ENCODE measurements around the gene DOK7.

DOK7 gene

GRCh38 chr4:3475713-3476260 lies 12.7 kb downstream of the DOK7 start:
- Histone ChIP-seq H3K14ac (ENCODE audit: low read length) (no peak overlapping the region), H3K27ac (ENCODE audit: low read depth, low read length) (no peak overlapping the region), H3K23ac (ENCODE audit: low read length) (no peak overlapping the region), H4K8ac (ENCODE audit: low read depth, low read length) (no peak overlapping the region), H3K79me2 (ENCODE audit: control insufficient read depth, insufficient read depth, low read length, poor library complexity) (no peaks in the 10 kb centered on the region), H4K12ac (ENCODE audit: low read depth, low read length) (no peak overlapping the region), H3K9ac (ENCODE audit: low read length) (no peak overlapping the region), H3K18ac (ENCODE audit: low read length) (no peak overlapping the region), H2AK5ac (ENCODE audit: low read length) (no peak overlapping the region), H3K36me3 (ENCODE audit: control insufficient read depth in 1 of 2, insufficient read depth in 2 of 2, low read length in 2 of 2) (no peaks in the 10 kb centered on the region), H3K4me2 (ENCODE audit: low read length) (no peak overlapping the region), H3K9me3 (ENCODE audit: insufficient read depth, low read depth, low read length) (no peaks in the 10 kb centered on the region), H3K4me1 (ENCODE audit: control insufficient read depth in 1 of 2, insufficient read depth in 2 of 2, low read length in 2 of 2) (no peaks in the 10 kb centered on the region), H3K4me3 (ENCODE audit: low read depth, low read length) (no peak overlapping the region), H3K4ac (ENCODE audit: low read depth, low read length) (no peak overlapping the region), H3K27me3 (ENCODE audit: insufficient read depth, low read length) (no peaks in the 10 kb centered on the region), H2BK12ac (ENCODE audit: low read length) (no peak overlapping the region), H2AFZ (ENCODE audit: insufficient read depth, low read length, poor library complexity) (no peak overlapping the region), H4K91ac (ENCODE audit: low read depth, low read length) (no peak overlapping the region), H2BK120ac (ENCODE audit: insufficient read depth, low read length, poor library complexity) (no peak overlapping the region), H3K79me1 (ENCODE audit: low read length) (no peaks in the 10 kb centered on the region), H2BK5ac (ENCODE audit: low read depth, low read length, poor library complexity) (no peak overlapping the region)
- WGBS (ENCODE audit: extremely low coverage, insufficient coverage, insufficient read length), result no CpG with 5 or more reads among the region's 22 CpGs
- no peak for DNase-seq

- Histone ChIP-seq H4K8ac (ENCODE audit: low read depth, low read length) (no peak overlapping the region), H3K36me3 (ENCODE audit: control insufficient read depth in 1 of 2, insufficient read depth in 2 of 2, low read length in 2 of 2) (no peaks in the 10 kb centered on the region), H3K4me3 (ENCODE audit: low read depth, low read length) (no peak overlapping the region), H3K14ac (ENCODE audit: low read length) (no peak overlapping the region), H3K27me3 (ENCODE audit: insufficient read depth, low read length) (no peaks in the 10 kb centered on the region), H3K4me1 (ENCODE audit: control insufficient read depth in 1 of 2, insufficient read depth in 2 of 2, low read length in 2 of 2) (no peaks in the 10 kb centered on the region), H2BK5ac (ENCODE audit: low read depth, low read length, poor library complexity) (no peak overlapping the region), H3K79me2 (ENCODE audit: control insufficient read depth, insufficient read depth, low read length, poor library complexity) (no peaks in the 10 kb centered on the region), H3K18ac (ENCODE audit: low read length) (no peak overlapping the region), H4K12ac (ENCODE audit: low read depth, low read length) (no peak overlapping the region), H2AFZ (ENCODE audit: insufficient read depth, low read length, poor library complexity) (no peak overlapping the region), H3K79me1 (ENCODE audit: low read length) (no peaks in the 10 kb centered on the region), H3K9me3 (ENCODE audit: insufficient read depth, low read depth, low read length) (no peaks in the 10 kb centered on the region), H3K27ac (ENCODE audit: low read depth, low read length) (no peak overlapping the region), H3K9ac (ENCODE audit: low read length) (no peak overlapping the region), H3K23ac (ENCODE audit: low read length) (no peak overlapping the region), H3K4ac (ENCODE audit: low read depth, low read length) (no peak overlapping the region), H4K91ac (ENCODE audit: low read depth, low read length) (no peak overlapping the region), H3K4me2 (ENCODE audit: low read length) (no peak overlapping the region), H2BK12ac (ENCODE audit: low read length) (no peak overlapping the region), H2AK5ac (ENCODE audit: low read length) (no peak overlapping the region), H2BK120ac (ENCODE audit: insufficient read depth, low read length, poor library complexity) (no peak overlapping the region)
- DNase-seq, result no peak
- no CpG with 5 or more reads among the region's 22 CpGs for WGBS (ENCODE audit: extremely low coverage, insufficient coverage, insufficient read length)
These were observed 13.2 kb downstream of the DOK7 start for GRCh38 chr4:3476341-3476747.

- H3K18ac ChIP-seq (ENCODE audit: low read length), result no peak overlapping the region
- no peak overlapping the region for H4K12ac ChIP-seq (ENCODE audit: low read depth, low read length)
- H2AFZ ChIP-seq (ENCODE audit: insufficient read depth, low read length, poor library complexity), result no peak overlapping the region
- no peaks in the 10 kb centered on the region for H3K27me3 ChIP-seq (ENCODE audit: insufficient read depth, low read length)
- no peak overlapping the region for H3K4me2 ChIP-seq (ENCODE audit: low read length)
- H3K23ac ChIP-seq (ENCODE audit: low read length), result no peak overlapping the region
- no peak overlapping the region for H3K9ac ChIP-seq (ENCODE audit: low read length)
- no peaks in the 10 kb centered on the region for H3K79me1 ChIP-seq (ENCODE audit: low read length)
- H4K91ac ChIP-seq (ENCODE audit: low read depth, low read length), result no peak overlapping the region
- H3K9me3 ChIP-seq (ENCODE audit: insufficient read depth, low read depth, low read length), result peaks cover 3% of the 10 kb centered on the region
- no peak overlapping the region for H3K27ac ChIP-seq (ENCODE audit: low read depth, low read length)
- H4K8ac ChIP-seq (ENCODE audit: low read depth, low read length), result no peak overlapping the region
- no peak overlapping the region for H2AK5ac ChIP-seq (ENCODE audit: low read length)
- H3K36me3 ChIP-seq (ENCODE audit: control insufficient read depth in 1 of 2, insufficient read depth in 2 of 2, low read length in 2 of 2), result no peaks in the 10 kb centered on the region
- WGBS (ENCODE audit: extremely low coverage, insufficient coverage, insufficient read length), result no CpG with 5 or more reads among the region's 27 CpGs
- no peaks in the 10 kb centered on the region for H3K4me1 ChIP-seq (ENCODE audit: control insufficient read depth in 1 of 2, insufficient read depth in 2 of 2, low read length in 2 of 2)
- H3K79me2 ChIP-seq (ENCODE audit: control insufficient read depth, insufficient read depth, low read length, poor library complexity), result no peaks in the 10 kb centered on the region
- no peak overlapping the region for H3K14ac ChIP-seq (ENCODE audit: low read length)
- DNase-seq, result no peak
- no peak overlapping the region for H2BK120ac ChIP-seq (ENCODE audit: insufficient read depth, low read length, poor library complexity)
- H2BK5ac ChIP-seq (ENCODE audit: low read depth, low read length, poor library complexity), result no peak overlapping the region
- H3K4me3 ChIP-seq (ENCODE audit: low read depth, low read length), result no peak overlapping the region
- H3K4ac ChIP-seq (ENCODE audit: low read depth, low read length), result no peak overlapping the region
- no peak overlapping the region for H2BK12ac ChIP-seq (ENCODE audit: low read length)
These were observed 14.0 kb downstream of the DOK7 start for GRCh38 chr4:3476936-3477749.

- no peaks in the 10 kb centered on the region for H3K79me1 ChIP-seq (ENCODE audit: low read length)
- H3K4me1 ChIP-seq (ENCODE audit: control insufficient read depth in 1 of 2, insufficient read depth in 2 of 2, low read length in 2 of 2), result no peaks in the 10 kb centered on the region
- H2AK5ac ChIP-seq (ENCODE audit: low read length), result no peak overlapping the region
- H3K9me3 ChIP-seq (ENCODE audit: insufficient read depth, low read depth, low read length), result peaks cover 3% of the 10 kb centered on the region
- no peak overlapping the region for H4K12ac ChIP-seq (ENCODE audit: low read depth, low read length)
- H3K18ac ChIP-seq (ENCODE audit: low read length), result no peak overlapping the region
- no peak for DNase-seq
- no peak overlapping the region for H3K4ac ChIP-seq (ENCODE audit: low read depth, low read length)
- H2AFZ ChIP-seq (ENCODE audit: insufficient read depth, low read length, poor library complexity), result no peak overlapping the region
- H3K9ac ChIP-seq (ENCODE audit: low read length), result no peak overlapping the region
- H3K4me3 ChIP-seq (ENCODE audit: low read depth, low read length), result no peak overlapping the region
- H3K79me2 ChIP-seq (ENCODE audit: control insufficient read depth, insufficient read depth, low read length, poor library complexity), result no peaks in the 10 kb centered on the region
- no peaks in the 10 kb centered on the region for H3K27me3 ChIP-seq (ENCODE audit: insufficient read depth, low read length)
- H4K8ac ChIP-seq (ENCODE audit: low read depth, low read length), result no peak overlapping the region
- H2BK5ac ChIP-seq (ENCODE audit: low read depth, low read length, poor library complexity), result no peak overlapping the region
- H4K91ac ChIP-seq (ENCODE audit: low read depth, low read length), result no peak overlapping the region
- H3K27ac ChIP-seq (ENCODE audit: low read depth, low read length), result no peak overlapping the region
- no peak overlapping the region for H2BK120ac ChIP-seq (ENCODE audit: insufficient read depth, low read length, poor library complexity)
- H3K36me3 ChIP-seq (ENCODE audit: control insufficient read depth in 1 of 2, insufficient read depth in 2 of 2, low read length in 2 of 2), result no peaks in the 10 kb centered on the region
- no peak overlapping the region for H2BK12ac ChIP-seq (ENCODE audit: low read length)
- no peak overlapping the region for H3K4me2 ChIP-seq (ENCODE audit: low read length)
- no peak overlapping the region for H3K23ac ChIP-seq (ENCODE audit: low read length)
- WGBS (ENCODE audit: extremely low coverage, insufficient coverage, insufficient read length), result no CpG with 5 or more reads among the region's 23 CpGs
- no peak overlapping the region for H3K14ac ChIP-seq (ENCODE audit: low read length)
These were observed 14.8 kb downstream of the DOK7 start for GRCh38 chr4:3477750-3478430.
